ENCODE measurements around the gene CAMK1D. TPM values are rescaled to one million over a fixed set of nuclear protein-coding genes. Genes with fewer than 3 reads are reported as not detected.

CAMK1D gene
- total RNA-seq, 1 donor from 2014 or later = 17.6 TPM

DNA sequence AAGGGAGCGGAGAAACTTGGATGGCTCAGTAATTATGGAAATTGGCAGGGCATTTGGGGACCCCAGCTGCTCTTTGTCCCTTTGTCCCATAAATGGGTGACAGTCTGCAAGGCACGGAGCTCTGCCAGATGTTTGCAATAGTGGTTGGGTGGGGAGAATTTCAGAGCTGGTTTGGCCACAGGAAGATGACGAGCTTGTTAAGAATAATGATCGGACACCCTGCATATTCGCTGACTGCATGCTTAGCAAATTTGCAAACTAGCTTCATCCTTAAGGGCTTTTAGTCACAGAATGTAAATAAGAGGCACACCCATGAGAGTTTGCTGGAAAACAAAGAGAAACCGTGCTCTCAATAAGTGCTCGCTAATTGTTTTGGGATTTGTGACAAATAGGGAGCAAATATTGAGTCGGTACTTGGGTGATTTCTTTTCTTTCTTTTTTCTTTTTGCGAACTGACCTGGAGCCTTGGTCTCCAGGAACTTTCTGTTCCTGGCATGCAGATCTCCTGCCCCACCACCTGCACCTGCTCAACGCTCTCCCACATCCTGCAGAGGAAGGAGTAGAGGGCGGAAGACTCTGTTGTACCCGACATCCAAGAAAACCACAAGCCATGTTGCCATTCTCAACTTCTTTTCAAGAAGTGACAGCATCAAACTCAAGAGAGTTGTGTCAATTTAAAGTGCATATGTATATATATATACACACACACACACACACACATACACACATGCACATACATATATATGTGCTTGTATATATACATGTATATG, 238.9 kb downstream of the CAMK1D start:
- intact Hi-C loops (cut with micrococcal nuclease) = loop anchor here (2.0 to 5.0 kb wide), 3 partner anchors 17 to 326 kb away; no protein-coding TSS in a partner anchor

DNA sequence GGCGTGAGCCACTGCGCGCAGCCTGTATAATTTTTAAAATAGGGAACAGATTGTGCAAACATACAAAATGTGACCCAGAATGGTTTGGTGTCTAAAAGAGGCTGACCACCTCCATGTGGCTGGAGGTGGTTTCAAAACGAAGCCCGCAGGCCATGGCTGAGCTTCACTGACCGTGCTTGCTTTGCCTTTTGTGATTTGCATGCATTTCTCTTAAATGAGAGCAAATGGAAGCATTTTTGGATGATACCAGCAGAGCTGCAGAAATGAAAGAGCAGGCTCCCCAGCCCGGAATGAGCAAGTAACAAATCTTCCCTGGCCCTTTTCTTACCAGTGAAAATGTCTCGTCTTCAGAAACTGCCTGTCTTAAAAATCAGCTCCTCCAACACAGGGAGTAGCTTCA, 239.9 kb downstream of the CAMK1D start:
- intact Hi-C loops (cut with micrococcal nuclease) = loop anchor here (2.0 to 5.0 kb wide), 3 partner anchors 16 to 327 kb away; no protein-coding TSS in a partner anchor

DNA sequence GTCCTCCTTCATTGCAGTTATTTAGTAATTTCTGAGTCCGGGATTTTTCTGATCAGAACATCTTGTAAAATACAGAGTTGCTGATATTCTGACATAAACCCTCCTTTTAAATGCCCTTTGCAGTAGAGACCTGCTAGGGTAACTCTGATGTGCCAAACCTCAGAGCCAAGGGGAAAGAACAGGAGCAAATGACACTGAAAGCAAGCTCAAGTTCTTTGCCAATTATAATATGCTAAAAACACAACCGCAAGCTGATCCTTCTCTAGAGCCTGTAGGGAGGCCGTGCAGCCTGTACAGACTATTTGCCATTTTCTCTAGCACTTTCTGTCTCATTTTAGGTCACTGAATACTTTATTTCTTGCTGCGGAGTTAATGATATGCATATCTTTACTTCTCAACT, 240.4 kb downstream of the CAMK1D start:
- intact Hi-C loops (cut with micrococcal nuclease) = loop anchor here (2.0 to 10.0 kb wide), 5 partner anchors 15 to 545 kb away; partner anchors contain the start of genes CDC123, NUDT5 and UPF2

DNA sequence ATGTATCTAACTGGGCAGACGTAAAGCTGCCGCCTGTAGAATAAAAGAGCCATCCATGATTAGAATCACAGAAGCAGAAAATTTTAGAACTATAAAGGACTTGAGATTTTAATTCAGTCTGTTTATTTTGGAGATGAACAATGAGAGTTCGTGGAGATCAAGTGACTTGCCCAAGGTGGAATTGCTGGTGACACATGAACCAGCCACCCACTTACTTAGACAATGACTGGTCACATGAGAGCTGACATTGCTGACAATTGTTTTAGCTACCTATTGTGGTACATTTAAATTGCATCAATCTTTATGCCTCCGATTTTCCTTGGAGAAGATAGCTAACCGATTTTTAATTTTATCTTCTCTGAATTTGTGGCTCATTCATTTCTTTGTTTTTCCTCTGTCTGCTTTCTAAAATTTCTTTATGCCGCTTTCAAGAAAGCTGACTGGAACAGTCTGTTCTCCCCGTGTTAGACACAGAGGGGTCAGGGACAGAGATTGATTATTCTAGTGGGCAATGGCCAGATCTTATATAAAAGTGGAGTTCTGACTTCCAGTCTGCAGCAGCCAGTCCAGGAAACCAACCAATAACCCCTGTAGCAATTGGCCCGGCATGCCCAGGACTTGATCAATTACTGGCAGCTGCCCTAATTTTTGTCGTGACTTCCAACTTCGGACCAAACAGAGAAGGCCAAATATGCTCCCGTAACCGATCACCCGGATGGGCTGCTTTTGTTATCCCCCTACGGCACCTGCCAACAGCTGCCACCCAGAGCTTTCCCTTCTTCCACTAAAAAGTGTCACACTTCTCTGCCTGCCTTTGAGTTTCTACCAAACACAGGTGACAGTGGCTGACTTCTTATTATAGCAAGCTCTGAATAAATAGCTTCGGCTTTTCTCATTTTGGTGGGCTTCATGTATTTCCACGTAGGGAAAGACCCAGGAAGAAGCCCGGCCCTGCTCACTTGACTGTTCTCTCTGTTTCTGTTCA, 241.6 kb downstream of the CAMK1D start:
- intact Hi-C loops (cut with micrococcal nuclease) = loop anchor here (5.0 to 10.0 kb wide), 2 partner anchors 394 to 546 kb away; partner anchors contain the start of genes CDC123, NUDT5 and UPF2

DNA sequence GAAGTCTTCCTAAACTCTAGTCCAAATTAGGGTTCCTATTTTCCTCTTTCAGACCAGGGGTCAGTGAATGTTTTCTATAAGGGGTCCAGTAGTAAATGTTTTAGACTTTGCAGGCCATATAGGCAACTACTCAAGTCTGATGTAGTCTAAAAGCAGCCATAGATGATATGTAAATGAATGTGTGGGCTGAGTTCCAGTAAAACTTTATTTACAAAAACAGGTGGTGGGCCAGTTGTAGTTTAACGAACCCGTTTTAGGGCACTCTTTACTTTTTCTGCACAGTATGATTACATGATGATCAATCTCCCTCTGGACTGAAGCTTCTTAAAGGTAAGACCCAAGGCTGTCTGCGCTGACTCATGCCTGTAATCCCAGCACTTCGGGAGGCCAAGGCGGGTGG, 243.6 kb downstream of the CAMK1D start:
- intact Hi-C loops (cut with micrococcal nuclease) = loop anchor here (5.0 to 10.0 kb wide), 2 partner anchors 396 to 548 kb away; partner anchors contain the start of genes CDC123, NUDT5 and UPF2

DNA sequence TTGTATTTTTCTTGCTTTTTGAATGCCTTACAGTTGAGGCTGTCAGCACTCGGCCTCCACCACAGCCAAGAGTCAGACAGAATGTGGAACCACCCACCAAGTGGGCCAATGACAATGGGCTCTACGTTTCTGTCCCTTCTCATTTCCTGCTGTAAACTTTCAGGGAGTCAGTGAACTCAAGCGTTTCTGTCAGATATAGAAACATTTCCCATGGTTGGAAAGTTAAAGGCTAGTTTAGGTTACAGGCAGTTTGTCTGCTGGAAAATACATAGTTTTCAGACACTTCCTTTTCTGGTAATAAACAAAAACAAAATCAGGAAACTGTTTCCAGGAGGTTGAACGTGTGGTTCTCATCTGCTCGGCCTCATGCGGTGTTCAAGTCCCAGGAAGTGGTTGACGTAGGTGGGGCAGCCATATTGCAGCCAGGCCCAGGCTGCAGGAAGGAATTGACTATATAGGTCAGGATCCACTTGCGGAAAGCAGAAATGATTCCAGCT, 245.1 kb downstream of the CAMK1D start:
- intact Hi-C loops (cut with micrococcal nuclease) = loop anchor here (1.0 to 10.0 kb wide), 12 partner anchors 8 to 550 kb away; partner anchors contain the start of genes CDC123, NUDT5 and UPF2

DNA sequence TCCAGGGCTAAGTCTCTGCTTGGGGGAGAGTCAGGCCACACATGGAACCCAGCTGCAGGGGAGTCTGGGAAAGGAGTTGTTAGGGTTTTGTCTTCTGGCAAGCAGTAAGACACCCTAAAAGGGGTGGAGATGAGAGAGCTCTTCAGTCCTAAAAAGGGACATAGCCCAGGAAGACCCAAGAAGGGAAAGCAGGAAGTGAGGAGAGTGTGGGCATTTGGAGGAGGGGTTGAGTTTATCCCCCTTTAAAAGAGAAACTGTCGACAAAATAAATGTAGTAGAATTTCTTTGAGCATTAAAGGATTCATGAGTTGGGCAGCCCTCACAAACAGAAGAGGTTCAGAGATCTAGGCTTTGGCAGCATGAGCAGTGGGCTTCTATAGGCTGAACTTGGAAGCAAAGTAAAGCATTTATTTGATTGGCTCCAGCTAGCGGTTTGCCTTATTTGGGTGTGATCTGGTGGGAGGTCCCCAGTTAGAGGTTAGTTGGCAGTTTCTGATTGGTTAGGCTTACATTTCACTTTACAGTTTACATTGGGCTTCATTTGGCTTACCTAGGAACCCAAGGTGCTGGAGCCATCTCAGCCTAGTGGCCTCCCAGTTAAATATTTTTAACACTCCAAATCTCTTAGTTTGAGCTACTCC, 246.7 kb downstream of the CAMK1D start:
- intact Hi-C loops (cut with micrococcal nuclease) = loop anchor here (2.0 to 10.0 kb wide), 4 partner anchors 61 to 551 kb away; partner anchors contain the start of gene UPF2

DNA sequence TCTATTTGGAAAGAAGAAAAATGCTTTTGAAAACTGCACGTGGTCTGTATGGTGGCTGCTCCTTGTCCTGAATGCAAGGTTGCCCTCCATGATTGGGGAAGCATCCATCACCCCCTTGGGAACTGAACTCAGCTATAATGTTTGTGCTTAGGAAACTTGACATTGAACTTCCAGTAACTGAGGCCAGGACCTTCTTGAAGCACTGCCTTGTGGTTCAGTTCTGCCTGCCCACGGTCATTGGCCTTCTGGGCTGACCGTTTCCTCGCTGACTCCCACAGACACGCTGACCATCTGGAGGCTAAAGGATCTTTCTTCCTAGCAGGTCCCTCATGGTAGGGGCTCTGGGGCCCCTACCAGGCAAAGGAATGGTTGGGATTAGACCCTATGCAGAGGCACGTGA, 247.8 kb downstream of the CAMK1D start:
- intact Hi-C loops (cut with micrococcal nuclease) = loop anchor here (10.0 kb wide), 1 partner anchor 552 kb away; the partner anchor contains the start of gene UPF2

DNA sequence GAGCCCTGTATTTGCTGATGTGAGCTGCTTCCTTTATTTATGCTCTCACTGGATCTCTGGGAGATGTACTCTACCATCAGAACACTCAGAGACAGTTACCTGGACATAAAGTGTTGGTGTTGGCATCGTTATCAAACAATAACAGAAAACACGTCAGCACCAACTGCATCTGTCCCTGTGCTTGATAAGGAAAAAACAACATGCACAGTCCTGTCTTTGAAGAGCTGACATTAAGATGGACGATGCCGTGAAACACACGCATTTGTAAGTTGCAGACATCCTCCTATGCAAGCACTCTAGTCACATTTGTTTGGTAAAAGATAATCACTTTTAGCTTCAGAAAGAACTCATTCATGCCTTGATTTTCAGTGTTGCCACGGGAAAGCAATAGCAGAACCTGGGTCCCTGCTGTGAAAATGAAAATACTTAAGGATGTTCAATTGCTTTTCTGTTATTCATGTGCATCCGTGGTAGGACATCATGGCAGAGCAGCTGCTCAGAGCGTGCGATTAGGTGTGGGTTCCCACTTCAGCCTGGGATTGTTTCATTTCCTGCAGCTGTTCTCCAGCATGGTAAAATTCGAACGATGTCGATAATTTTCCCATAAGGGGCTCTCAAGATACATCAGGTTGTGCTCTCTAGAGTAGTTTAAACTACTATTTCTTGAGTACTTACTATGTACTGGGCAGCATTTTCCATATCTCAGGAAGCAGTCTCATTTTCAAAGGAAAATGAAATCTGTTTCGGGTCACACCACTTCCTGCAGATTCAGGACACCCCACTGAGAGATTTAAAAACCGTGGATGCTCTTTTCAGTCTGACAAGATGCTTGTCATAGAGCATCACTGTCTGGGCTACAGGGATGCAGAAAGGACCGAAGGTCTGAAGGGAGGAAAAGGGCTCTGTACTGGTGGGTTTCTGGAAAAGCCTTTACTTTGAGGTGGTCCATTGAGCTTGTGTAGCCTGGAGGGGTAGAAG, 248.7 kb downstream of the CAMK1D start:
- intact Hi-C loops (cut with micrococcal nuclease) = loop anchor here (10.0 kb wide), 1 partner anchor 553 kb away; the partner anchor contains the start of gene UPF2

DNA sequence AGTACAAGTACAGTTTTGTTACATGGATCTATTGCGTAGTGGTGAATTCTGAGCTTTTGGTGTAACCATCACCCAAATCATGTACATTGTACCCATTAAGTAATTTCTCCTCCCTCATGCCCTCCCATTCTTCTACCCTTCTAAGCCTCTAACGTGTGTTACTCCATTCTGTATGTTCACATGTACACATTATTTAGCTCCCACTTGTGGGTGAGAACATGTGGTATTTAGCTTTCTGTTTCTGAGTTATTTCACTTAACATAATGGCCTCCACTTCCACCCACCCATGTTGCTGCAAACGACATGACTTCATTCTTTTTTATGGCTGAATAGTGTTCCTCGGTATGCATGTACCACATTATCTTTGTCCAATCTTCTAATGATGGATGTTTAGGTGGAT, 251.3 kb downstream of the CAMK1D start:
- intact Hi-C loops (cut with micrococcal nuclease) = no loop called here

DNA sequence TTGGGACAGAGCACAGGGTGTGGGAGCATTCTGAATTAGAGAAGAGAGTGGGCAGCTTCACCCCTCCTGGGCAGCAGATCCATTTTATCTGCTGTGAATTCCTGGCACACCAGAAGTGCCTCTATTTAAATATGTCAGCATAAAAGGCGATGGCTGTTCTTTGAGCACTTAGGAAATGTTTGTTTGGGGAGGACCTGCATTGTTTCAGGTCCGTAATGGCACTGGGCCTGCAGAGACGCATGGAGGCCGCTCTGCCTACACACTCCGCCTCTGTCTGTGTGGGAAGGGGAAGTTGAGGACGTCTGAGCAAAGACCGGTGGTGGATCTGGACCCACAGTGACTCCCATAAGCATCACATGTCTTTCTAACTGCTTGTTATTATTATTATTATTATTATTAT, 253.2 kb downstream of the CAMK1D start:
- intact Hi-C loops (cut with micrococcal nuclease) = no loop called here

DNA sequence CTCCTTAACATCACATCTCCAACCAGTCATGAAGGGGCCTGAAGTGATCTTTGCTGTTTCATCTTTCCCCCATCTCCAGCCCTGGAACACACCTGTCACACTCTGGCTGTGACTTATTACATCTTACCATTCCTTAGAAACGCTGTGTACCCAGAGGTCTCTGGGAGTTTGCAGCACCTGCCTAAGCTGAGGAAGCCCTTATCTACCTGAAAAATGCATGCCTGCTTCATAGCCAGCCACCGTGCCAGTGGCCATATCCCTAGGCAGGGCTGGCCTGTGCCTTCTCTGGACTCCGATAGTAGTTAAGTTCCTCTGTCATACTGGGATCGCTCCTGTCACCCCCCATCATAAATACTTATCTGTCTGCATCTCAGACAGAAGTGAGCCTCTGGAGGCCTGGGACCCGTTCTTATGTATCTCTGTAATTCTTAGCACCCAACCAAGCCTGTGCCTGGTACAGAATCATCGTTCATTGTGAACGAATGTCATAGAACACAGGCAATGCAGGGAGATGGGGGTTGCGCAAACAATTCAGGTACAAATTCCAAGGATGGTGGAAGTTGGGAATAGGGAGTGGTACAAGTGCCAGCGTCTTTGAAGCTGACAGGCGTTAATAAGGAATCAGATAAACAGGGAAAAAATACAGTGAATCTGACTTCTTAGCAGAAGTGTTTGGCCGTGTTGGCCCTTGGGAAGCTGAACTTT, 254.6 kb downstream of the CAMK1D start:
- intact Hi-C loops (cut with micrococcal nuclease) = loop anchor here (2.0 kb wide), 1 partner anchor 15 kb away; no protein-coding TSS in a partner anchor

DNA sequence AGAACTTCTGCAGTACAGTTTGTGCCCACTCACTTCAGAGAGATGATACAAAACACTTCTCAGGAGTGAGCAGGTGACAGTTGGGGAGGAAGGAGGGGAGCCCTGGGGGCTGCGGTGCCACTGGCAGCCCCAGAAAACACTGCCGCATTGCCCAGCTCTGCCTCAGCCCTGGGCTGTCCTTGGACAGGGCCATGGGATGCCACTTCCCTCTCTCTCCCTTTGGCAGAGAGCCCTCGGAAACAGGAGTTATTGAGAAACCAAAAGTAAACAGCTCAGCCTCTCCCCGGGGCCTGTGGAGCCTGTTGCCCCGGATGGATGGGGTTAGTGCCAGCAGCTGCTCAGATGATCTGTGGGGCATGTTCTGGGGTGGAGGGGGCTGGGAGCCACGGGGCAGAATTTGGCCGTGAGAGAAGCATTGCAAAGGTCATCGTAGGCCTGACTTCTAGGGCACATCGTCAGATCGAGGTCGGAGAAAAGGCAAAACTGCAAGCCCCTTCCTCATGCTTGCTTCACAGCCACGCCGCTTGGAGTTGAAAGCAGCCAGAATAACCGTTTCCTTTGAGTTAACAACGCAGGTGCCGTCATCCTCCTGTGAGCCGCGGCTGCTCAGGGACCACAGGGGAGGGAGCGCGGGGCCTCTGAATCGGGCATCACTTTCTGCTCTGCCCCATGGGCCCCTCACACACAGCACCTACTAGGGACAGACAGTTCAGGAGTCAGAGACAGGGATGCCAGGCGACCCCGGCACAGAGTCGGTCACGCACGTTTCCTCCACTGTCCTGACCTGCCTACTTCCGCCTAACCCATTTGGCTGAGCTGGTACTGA, 256.4 kb downstream of the CAMK1D start:
- intact Hi-C loops (cut with micrococcal nuclease) = loop anchor here (1.0 to 2.0 kb wide), 6 partner anchors 10 to 156 kb away; no protein-coding TSS in a partner anchor

DNA sequence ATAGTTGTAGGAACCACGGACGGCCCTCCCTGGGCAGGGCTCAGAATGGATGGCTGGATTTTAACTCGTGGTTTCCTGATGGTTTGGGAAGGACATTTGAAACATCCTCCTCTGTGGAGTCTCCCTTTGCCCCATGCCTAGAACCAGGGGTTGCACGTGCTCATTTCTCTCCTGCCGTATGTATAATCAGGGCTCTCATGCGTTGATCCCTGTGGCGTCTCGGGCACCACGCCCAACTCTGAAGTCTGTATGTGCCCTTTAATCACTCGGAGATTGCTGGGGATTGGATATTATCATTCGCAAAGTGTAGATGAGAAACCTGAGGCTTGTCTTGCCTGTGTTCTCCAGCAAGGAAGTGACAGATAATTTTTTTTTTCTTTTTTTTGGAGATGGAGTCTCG, 257.1 kb downstream of the CAMK1D start:
- intact Hi-C loops (cut with micrococcal nuclease) = loop anchor here (1.0 kb wide), 3 partner anchors 9 to 157 kb away; no protein-coding TSS in a partner anchor

DNA sequence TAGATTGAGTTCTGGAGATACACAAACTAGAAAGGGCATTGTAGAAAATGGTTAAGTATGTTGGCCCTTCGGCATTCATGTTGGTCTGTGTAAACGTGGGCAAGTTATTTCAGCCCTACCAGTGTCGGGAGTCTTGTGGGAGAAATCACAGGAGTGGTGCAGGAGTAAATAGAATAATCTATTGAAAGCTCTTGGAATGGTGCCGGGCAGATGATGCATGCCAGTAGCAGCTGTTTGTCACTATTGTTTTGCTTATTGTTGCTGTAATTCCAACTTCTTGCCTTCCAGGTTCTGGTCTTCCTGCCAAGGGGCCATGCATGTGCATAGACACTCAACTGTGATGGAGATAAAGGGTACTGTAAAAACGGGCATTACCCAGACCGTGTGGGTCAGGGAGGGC, 259.4 kb downstream of the CAMK1D start:
- intact Hi-C loops (cut with micrococcal nuclease) = no loop called here

DNA sequence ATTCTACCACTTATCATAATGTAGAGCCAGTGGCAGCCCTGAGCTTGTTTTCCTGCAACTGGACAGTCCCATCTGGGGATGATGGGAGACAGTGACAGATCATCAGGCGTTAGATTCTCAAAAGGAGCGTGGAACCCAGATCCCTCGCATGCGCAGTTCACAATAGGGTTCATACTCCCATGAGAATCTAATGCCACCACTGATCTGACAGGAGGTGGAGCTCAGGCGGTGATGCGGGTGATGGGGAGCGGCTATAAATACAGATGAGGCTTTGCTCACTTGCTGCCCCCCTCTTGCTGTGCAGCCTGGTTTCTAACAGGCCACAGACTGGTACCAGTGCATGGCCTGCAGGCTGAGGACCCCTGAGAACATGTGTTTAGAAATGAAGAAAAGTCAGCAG, 260.1 kb downstream of the CAMK1D start:
- intact Hi-C loops (cut with micrococcal nuclease) = no loop called here

DNA sequence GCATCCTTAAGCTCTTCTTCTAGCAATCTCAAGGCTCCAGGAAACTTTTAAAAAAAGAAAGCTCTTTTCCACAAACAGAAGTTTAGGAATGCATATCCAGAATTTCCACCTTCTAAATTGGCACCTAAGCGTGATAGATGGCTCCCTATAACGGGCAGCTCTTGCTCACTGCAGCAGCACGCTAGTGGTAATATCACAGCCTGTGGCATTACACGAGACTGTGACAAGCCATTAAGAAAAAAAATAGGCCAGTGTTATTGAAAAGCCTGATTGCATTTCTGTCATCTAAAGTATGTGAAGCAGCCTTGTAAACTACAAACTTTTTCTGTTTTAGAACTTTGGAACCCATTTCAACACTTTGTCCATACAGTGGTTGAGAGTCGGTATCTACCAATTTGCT, 263.8 kb downstream of the CAMK1D start:
- intact Hi-C loops (cut with micrococcal nuclease) = no loop called here

Data from T-helper 1 cell treated with Interleukin-12 subunit alpha and Interleukin-12 subunit beta and Interleukin-4 antibody, amounts not matched to agents 30 ng/mL and 1 ng/mL, for 36 hours (primary cell).